Activated naive CD8-positive, alpha-beta T cell (primary cell): ENCODE measurements around the gene LGALS7B.
"Not testable (repeated sequence)": the region's sequence is repeated elsewhere in the genome, so short reads cannot be mapped to it uniquely, and the experiment has no call there.

Experiments
- H3K27ac Mint-ChIP-seq: one replicate; pipeline ENCODE4 v1.8.0; 2021; ENCODE audit warnings: mixed read lengths
- H3K27me3 Mint-ChIP-seq: one replicate; pipeline ENCODE4 v1.8.0; 2021; ENCODE audit warnings: mixed read lengths
- H3K36me3 Mint-ChIP-seq: one replicate; pipeline ENCODE4 v1.8.0; 2021; ENCODE audit warnings: mixed read lengths
- H3K4me1 Mint-ChIP-seq: one replicate; pipeline ENCODE4 v1.8.0; 2021; ENCODE audit warnings: low read depth, mixed read lengths
- H3K4me3 Mint-ChIP-seq: one replicate; pipeline ENCODE4 v1.8.0; 2021; ENCODE audit warnings: mild to moderate bottlenecking, mixed read lengths
- H3K9me3 Mint-ChIP-seq: one replicate; pipeline ENCODE4 v1.8.0; 2021; ENCODE audit warnings: low read depth, mixed read lengths

Gene LGALS7B

DNA sequence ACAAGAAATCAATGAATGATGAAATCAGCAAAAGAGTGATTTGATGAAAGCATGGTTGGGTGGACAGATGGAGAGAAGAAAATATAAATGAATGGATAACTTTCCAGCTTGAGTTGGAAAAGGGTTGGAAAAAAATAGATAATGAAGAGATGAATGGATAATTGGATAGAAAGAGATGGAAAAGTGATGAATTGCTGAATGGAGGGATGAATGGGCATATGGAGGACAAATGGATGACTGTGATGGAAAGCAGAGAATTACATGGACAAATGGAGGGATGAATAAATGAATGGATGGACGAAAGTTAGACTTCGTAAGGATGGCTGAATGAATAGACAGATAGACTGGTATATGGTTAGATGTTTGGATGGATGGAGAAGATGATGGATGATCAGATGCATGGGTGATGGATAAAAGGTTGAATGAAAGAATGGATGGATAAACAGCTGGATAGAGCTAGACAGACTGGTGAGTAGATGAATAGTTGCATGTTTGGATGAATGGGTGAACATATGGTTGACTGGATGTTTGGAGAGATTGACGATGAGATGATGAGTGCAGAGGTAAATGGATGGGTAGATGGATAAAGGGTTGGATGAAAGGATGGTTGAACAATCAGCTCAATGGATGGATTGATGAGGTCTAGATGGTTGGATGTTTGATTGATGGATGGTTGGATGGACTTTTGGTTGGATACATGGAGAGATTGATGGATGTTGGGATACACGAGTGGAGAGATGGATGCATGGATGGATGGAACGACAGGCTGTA, 11.8 kb downstream of the LGALS7B start:
- Mint-ChIP-seq H3K9me3 (no peaks in the 10 kb centered on the region), H3K36me3 (no peaks in the 10 kb centered on the region), H3K27ac (no peak overlapping the region), H3K4me3 (no peak overlapping the region), H3K27me3 (no peaks in the 10 kb centered on the region), H3K4me1 (peaks cover 5% of the 10 kb centered on the region)

DNA sequence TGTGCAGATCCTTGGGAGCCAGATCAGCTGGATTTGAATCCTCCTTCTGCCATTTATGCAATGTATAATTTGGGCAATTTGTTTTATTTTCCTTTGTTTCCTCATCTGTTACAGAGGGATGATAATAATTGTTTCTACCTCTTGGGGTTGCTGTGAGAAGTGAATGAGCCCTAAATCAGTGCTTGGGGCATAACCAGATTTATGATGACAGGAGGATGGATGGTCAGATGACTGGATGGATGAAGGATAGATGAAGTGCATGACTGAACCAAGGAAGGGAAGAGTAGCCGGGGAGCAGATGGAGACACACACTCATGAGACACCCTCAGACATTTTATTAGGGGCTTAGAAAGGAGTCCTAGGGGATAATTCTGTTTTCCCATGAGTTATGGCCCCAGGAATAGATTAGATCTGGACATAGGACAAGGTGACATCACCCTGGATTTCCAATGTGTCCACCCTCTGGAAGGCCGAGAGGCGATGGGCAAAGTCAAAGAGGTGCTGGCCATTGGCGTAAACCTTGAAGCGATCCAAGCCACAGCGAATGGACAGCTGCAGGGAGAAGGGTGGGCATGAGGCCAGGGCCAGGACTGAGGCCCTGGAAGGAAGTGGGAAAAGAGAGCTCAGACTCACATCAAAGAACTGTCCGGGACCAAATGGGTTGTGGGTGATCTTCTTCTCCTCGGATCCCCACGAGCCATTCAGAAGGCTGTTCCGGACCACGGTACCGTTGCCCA, 12.5 kb downstream of the LGALS7B start:
- Mint-ChIP-seq H3K4me1 (peaks cover 5% of the 10 kb centered on the region), H3K27me3 (no peaks in the 10 kb centered on the region), H3K9me3 (no peaks in the 10 kb centered on the region), H3K36me3 (no peaks in the 10 kb centered on the region), H3K27ac (no peak overlapping the region), H3K4me3 (no peak overlapping the region)

DNA sequence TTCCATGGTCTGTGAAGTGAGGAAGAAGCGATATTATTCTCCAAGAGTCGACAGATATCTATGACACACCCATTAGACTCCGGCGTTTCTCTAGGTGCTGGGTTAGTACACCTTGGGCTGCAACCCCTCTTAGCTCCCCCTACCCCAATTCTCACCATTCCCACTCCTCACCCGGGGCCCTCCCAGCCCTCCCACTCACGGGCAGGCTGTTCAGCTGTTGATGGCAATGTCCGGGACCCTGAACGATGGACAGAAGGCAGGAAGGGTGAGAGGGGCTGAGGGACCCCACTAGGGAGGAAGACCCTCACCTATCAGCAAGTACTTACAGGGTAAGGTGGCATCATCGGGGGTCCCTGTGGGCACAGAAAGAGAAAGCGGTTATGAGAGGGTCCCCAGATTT, 14.5 kb downstream of the LGALS7B start:
- Mint-ChIP-seq H3K27ac (no peak overlapping the region), H3K27me3 (no peaks in the 10 kb centered on the region), H3K9me3 (no peaks in the 10 kb centered on the region), H3K4me3 (no peak overlapping the region), H3K4me1 (peaks cover 5% of the 10 kb centered on the region), H3K36me3 (no peaks in the 10 kb centered on the region)

DNA sequence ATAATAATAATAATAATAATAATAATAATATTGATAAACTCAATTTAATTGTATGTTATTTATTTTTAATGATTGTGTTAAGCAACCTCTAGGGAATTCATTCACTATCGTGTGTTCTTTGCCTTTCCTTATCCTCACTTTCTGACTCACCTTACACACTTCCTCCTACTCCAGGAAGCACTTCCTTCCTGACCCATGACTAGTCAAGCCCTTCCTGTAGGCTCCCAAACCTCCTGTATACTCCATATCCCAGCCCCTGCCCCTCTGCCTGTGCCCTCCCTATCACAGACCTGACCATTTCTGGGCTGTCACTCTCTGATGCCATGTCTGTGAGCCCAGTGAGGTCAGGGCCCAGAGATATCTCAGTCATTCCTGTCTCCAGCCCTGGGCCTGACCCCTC, 16.2 kb downstream of the LGALS7B start:
- Mint-ChIP-seq H3K4me3 (no peak overlapping the region), H3K36me3 (no peaks in the 10 kb centered on the region), H3K27me3 (no peaks in the 10 kb centered on the region), H3K27ac (no peak overlapping the region), H3K9me3 (no peaks in the 10 kb centered on the region), H3K4me1 (peaks cover 5% of the 10 kb centered on the region)

DNA sequence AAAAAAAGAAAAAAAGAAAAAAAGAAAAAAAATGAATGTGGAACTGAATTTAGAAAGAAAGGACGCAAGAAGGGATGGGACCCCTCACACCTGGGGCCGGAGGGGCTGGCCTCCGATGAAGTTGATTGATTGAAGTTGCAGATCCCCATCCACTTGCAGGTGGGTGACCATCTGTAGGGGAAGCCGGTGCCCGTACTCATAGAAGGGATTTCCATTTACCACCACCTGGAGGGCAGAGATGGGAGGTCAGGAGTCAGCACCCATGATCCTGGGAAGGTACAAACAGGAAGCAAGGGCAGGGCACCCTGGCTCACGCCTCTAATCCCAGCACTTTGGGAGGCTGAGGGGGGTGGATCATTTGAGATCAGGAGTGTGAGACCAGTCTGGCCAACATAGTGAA, 17.4 kb downstream of the LGALS7B start:
- peaks cover 5% of the 10 kb centered on the region for H3K4me1 Mint-ChIP-seq
- H3K27me3 Mint-ChIP-seq: no peaks in the 10 kb centered on the region
- no peak overlapping the region for H3K27ac Mint-ChIP-seq
- H3K9me3 Mint-ChIP-seq: no peaks in the 10 kb centered on the region
- H3K4me3 Mint-ChIP-seq: no peak overlapping the region
- H3K36me3 Mint-ChIP-seq: no peaks in the 10 kb centered on the region

DNA sequence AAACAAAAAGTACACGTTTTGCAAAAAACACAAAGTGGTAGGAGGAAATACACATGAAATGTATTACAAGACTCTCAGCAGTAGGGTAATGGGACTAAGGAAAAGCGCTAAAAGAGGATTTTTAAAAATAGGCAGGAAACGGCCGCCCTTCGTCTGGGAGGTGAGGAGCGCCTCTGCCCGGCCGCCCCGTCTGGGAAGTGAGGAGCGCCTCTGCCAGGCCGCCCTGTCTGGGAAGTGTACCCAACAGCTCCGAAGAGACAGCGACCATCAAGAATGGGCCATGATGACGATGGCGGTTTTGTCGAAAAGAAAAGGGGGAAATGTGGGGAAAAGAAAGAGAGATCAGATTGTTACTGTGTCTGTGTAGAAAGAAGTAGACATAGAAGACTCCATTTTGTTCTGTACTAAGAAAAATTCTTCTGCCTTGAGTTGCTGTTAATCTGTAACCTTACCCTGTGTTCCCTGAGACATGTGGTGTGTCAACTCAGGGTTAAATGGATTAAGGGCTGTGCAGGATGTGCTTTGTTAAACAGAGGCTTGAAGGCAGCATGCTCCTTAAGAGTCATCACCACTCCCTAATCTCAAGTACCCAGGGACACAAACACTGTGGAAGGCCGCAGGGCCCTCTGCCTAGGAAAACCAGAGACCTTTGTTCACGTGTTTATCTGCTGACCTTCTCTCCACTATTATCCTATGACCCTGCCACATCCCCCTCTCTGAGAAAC, 18.5 kb downstream of the LGALS7B start:
- not testable (repeated sequence) for H3K4me1 Mint-ChIP-seq, H3K4me3 Mint-ChIP-seq, H3K9me3 Mint-ChIP-seq, H3K36me3 Mint-ChIP-seq, H3K27ac Mint-ChIP-seq, H3K27me3 Mint-ChIP-seq

DNA sequence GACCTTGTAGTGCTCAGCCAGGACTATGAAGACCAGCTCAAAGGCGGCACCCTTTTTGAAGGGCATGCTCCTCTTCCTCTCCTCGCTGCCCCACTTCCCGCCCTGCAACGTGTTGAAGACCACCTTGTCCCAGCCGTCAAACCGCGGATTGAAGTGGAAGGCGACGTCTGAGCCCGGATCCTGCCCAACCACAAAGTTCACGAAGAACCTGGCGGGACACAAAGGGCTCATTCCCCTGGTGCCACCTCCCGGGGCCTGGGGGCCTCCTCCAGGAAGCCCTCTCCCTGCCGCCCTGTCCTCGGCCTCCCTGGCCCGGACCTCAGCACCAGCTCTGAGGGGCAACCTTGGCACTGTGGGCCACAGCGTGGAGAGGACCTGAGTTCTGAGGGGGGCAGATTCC, 19.7 kb downstream of the LGALS7B start:
- peaks cover 5% of the 10 kb centered on the region for H3K4me1 Mint-ChIP-seq
- no peaks in the 10 kb centered on the region for H3K9me3 Mint-ChIP-seq
- H3K36me3 Mint-ChIP-seq: no peaks in the 10 kb centered on the region
- H3K27me3 Mint-ChIP-seq: no peaks in the 10 kb centered on the region
- no peak overlapping the region for H3K4me3 Mint-ChIP-seq
- no peak overlapping the region for H3K27ac Mint-ChIP-seq

DNA sequence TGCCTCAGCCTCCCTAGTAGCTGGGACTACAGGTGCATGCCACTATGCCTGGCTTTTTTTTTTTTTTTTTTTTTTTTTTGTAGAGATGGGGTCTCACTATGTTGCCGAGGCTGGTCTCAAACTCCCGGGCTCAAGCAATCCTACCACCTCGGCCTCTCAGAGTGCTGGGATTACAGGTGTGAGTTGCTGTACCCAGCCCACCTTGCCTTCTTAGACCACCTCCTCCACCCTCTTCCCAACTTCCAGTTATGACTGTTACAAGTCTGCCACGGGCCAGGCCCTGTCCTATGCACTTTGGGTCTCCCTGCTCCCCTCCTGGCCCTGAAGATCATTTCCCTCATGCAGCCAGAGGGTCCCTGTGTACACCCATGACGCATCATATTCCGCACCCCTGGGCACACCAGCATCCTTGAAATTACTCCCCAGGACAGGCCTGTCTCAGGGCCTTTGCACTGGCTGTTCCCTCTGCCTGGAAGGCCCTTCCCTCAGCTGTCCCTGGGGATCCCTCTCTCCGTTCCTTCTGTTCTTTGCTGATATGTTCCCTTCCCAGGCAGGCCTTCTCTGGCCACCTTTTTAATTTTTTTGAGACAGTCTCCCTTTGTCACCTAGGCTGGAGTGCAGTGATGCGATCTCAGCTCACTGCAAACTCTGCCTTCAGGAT, 20.7 kb downstream of the LGALS7B start:
- peaks cover 5% of the 10 kb centered on the region for H3K4me1 Mint-ChIP-seq
- no peak overlapping the region for H3K4me3 Mint-ChIP-seq
- H3K9me3 Mint-ChIP-seq: no peaks in the 10 kb centered on the region
- H3K27me3 Mint-ChIP-seq: no peaks in the 10 kb centered on the region
- no peak overlapping the region for H3K27ac Mint-ChIP-seq
- no peaks in the 10 kb centered on the region for H3K36me3 Mint-ChIP-seq

DNA sequence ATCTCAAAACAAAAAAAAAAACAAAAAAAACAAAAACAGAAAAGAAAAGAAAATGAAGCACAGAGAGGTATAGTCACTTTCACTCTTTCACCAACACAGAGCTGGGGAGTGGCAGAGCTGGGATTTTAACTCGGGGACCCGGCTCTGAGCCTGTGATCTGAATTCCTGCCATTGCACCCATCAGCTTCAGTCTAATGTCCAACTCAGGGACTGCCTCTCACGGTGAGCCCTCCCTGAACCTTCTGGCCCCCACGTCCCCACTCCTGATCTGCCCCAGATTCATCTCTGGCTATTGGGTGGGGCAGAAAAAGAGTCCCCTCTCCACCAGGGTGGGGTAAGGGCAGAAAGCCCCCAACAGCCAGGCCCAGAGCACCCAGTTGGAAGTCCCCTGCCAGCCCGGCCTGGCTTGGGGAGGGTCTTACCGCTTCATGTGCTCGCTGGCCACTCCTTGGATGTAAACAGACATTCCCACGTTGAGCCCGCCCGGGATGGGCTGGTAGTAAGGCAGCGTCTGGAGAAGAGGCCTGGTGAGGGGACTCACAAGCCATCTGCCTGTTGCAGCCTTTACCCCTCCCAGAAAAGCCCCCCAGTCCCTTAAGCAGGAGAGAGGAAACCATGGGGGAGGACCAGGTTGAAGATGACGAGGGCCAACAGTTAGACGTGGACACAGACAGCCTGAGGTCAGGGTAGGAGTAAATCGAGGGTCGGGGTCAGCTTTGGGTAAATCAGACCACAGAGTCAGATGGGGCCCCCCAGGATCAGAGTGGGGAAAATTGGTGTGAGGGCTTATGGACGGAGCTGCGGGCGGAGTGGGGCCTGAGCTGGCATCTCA, 23.2 kb downstream of the LGALS7B start:
- H3K9me3 Mint-ChIP-seq: no peaks in the 10 kb centered on the region
- no peaks in the 10 kb centered on the region for H3K4me1 Mint-ChIP-seq
- H3K27me3 Mint-ChIP-seq: no peaks in the 10 kb centered on the region
- H3K4me3 Mint-ChIP-seq: no peak overlapping the region
- no peaks in the 10 kb centered on the region for H3K36me3 Mint-ChIP-seq
- no peak overlapping the region for H3K27ac Mint-ChIP-seq

DNA sequence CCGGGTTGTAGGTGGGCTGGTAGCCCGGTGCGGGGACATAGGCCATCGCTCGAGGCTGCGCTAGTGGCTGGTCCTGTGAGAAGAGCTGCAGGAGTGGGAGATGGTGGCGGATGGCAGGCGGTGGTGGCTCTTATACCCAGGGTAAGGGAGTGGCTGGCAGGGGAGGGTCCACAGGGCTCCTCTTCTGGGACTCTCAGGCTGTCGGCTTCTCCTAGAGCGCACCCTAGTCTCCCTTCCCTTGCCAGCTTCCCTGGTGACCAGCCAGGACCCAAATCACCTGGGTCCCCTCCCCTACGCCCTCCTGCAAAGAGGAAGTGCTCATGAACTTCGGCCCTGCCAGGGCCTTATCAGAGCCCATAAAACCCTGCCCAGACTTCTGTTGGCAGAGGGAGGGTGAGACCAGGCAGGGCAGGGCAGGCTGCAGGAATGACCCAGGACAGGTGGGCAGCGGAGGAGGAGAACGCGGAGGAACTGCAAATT, 23.9 kb downstream of the LGALS7B start, which contains the start of gene LGALS4:
LGALS4 (minus strand) TSS at position 105 of the 480 bp plus-strand sequence; CDS start at position 46, 59 bp downstream.
- no peaks in the 10 kb centered on the region for H3K27me3 Mint-ChIP-seq
- no peaks in the 10 kb centered on the region for H3K4me1 Mint-ChIP-seq
- H3K9me3 Mint-ChIP-seq: no peaks in the 10 kb centered on the region
- H3K4me3 Mint-ChIP-seq: no peak within 1 kb of the TSS
- no peaks in the 10 kb centered on the region for H3K36me3 Mint-ChIP-seq
- H3K27ac Mint-ChIP-seq: no peak within 1 kb of the TSS

DNA sequence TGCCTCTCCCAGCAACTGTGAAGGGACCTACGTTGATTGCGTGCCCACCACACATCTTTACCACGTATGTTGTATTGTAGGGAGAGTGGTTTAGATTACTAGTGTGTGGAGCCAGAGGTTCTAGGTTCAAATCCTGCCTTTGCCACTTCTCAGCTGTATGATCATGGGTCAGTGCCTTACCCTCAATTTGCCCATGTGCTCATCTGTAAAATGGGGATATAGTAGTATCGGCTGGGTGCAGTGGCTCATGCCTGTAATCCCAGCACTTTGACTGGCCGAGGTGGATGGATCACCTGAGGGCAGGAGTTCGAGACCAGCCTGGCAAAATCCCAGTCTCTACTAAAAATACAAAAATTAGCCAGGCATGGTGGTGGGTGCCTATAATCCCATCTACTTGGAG, 24.3 kb downstream of the LGALS7B start:
- no peaks in the 10 kb centered on the region for H3K4me1 Mint-ChIP-seq
- H3K27me3 Mint-ChIP-seq: no peaks in the 10 kb centered on the region
- no peak overlapping the region for H3K4me3 Mint-ChIP-seq
- H3K36me3 Mint-ChIP-seq: no peaks in the 10 kb centered on the region
- no peak overlapping the region for H3K27ac Mint-ChIP-seq
- no peaks in the 10 kb centered on the region for H3K9me3 Mint-ChIP-seq

DNA sequence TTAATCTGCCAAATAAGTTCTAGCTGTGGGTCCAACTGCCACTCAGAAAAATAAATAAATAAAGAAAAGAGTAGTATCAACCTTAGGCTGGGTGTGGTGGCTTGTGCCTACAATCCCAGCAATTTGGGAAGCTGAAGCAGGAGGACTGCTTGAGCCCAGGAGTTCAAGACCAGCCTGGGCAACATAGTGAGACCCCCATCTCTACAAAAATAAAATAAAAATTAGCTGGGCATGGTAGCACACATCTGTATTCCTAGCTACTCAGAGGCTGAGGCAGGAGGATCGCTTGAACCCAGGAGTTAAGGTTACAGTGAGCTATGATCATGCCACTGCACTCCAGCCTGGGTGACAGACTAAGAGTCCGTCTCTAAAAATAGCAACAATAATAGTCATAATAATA, 24.9 kb downstream of the LGALS7B start:
- not testable (repeated sequence) for H3K36me3 Mint-ChIP-seq, H3K4me3 Mint-ChIP-seq, H3K27ac Mint-ChIP-seq, H3K4me1 Mint-ChIP-seq, H3K27me3 Mint-ChIP-seq, H3K9me3 Mint-ChIP-seq

DNA sequence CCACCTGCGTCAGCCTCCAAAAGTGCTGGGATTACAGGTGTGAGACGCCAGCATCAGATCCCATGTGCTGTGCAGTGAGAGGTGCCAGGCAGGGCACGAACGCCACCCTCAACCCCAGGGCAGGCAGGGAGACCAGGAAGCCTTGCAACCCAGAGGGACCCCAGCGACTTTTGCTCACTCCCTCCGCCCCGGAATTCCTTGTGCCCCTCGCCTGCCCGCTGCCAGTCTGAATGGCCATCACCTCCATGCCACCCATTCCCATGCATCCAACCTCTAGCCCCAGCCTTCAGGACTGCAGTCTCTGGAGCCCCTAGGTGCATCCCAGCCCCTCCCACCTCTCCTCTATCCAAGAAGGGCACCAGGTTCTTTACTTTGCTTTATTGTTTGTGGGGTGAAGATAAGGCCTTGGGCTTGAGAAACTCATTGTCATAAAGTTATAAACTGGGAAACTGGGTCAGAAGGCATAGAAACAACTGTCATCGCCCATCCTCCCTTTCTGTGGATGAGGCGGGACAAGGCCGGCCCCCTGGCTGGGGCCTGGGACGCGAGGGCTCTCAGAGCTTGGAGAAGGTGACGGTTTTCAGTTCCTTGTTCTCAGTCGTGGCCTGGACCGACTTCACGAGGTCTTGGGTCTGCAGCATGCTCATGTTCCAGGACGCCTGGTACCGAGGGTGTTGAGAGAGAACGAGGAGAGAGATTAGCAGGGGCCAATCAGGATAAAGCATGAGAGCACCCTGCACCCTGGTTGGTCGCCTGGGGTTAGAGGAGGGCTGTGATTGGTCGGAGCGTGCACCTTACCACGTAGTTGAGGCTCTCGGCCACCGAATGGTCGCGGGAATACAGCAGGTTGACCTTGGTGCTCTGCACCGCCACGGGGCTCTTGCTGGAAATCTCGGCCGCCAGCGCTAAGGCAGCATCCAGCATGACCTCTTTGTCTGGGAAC, 26.3 kb downstream of the LGALS7B start:
- Mint-ChIP-seq H3K27ac (no peak overlapping the region), H3K4me3 (no peak overlapping the region), H3K27me3 (no peaks in the 10 kb centered on the region), H3K36me3 (no peaks in the 10 kb centered on the region), H3K4me1 (peaks cover 3% of the 10 kb centered on the region), H3K9me3 (no peaks in the 10 kb centered on the region)
